Measurements from ENCODE around the gene CRNKL1. TPM values are rescaled to one million over a fixed set of nuclear protein-coding genes. Genes with fewer than 3 reads are reported as not detected.

Gene CRNKL1
- total RNA-seq, 4 donors from 2014 or later, result 12.3 to 22.1 (median 15.6) TPM

DNA sequence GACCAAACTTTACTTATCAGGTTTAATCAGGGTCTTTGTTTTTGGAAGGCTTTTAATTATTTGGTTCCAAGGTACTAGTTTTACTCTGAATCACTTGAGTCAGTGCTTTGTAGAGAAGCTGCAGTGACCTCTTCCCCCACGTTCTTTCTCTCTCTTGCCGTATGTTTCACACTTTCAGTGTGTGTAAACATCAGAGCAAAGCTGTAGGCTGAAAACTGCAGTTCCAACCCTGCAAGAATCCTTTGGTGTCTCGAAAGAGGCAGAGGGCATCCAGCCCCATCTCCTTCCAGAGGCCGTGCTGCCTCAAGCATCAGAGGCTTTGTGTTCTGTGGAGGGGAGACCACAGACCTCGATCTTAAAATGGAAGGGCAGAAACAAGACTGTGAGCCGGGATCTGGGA lies 42.1 kb upstream of the CRNKL1 start:
- H3K27ac ChIP-seq, result no peak overlapping the region
- H3K9me3 ChIP-seq, result no peaks in the 10 kb centered on the region
- 61 to 67% methylated on average over 6 of the region's 6 CpGs for WGBS, 2 donors (ENCODE audit: low coverage in 1 of 2)
- no peaks in the 10 kb centered on the region for H3K4me1 ChIP-seq
- TF ChIP-seq POLR2A (IDR thresholded peaks at IDR 0.05) (no peak), CTCF (IDR thresholded peaks at IDR 0.05) (no peak), POLR2AphosphoS5 (IDR thresholded peaks at IDR 0.05) (no peak), EP300 (IDR thresholded peaks at IDR 0.05; ENCODE audit: low read depth) (no peak)
- H3K36me3 ChIP-seq, result no peaks in the 10 kb centered on the region
- no peak for DNase-seq
- no peak overlapping the region for H3K4me3 ChIP-seq
- in situ Hi-C loops (cut with MboI; ENCODE audit: low pct_ligation_motif_present in 1 of 4, low pct_unique_long_range_greater_than_20kb in 1 of 4, low sequenced_read_pairs in 3 of 4) (loop anchor here in 3 of 4 donors (25.0 kb wide), 4 partner anchors 143 to 743 kb away; no protein-coding TSS in a partner anchor), intact Hi-C loops (cut with DNase I; ENCODE audit: low total_unique reads) (no loop called here)
- H3K27me3 ChIP-seq, result no peaks in the 10 kb centered on the region

DNA sequence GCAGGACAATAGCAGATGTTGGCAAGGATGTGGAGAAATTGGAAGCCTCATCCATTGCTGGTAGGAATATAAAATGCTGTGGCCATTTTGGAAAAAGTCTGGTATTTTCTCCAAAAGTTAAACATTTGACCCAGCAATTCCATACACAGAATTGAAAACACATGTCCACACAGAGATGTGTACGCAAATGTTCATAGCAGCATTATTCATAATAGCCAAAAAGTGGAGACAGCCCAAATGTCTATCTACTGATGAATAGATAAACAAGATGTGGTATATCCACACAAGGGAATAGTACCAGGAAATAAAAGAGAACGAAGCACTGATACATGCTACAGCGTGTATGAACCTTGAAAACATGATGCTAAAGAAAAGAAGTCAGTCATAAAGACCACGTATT lies 40.6 kb upstream of the CRNKL1 start:
- H3K27me3 ChIP-seq, result no peaks in the 10 kb centered on the region
- intact Hi-C loops (cut with DNase I; ENCODE audit: low total_unique reads), result no loop called here
- H3K27ac ChIP-seq, result no peak overlapping the region

GRCh38 chr20:20089939-20090338 lies 37.7 kb upstream of the CRNKL1 start:
- no peak for DNase-seq
- no peaks in the 10 kb centered on the region for H3K4me1 ChIP-seq
- H3K36me3 ChIP-seq, result no peaks in the 10 kb centered on the region
- H3K9me3 ChIP-seq, result no peaks in the 10 kb centered on the region
- H3K27ac ChIP-seq, result no peak overlapping the region
- intact Hi-C loops (cut with DNase I; ENCODE audit: low total_unique reads), result no loop called here
- H3K4me3 ChIP-seq, result no peak overlapping the region
- 67 to 76% methylated on average over 1 of the region's 1 CpG for WGBS, 2 donors (ENCODE audit: low coverage in 1 of 2)
- in situ Hi-C loops (cut with MboI; ENCODE audit: low pct_ligation_motif_present in 1 of 4, low pct_unique_long_range_greater_than_20kb in 1 of 4, low sequenced_read_pairs in 3 of 4), result loop anchor here in 3 of 4 donors (10.0 to 25.0 kb wide), 5 partner anchors 145 to 747 kb away; no protein-coding TSS in a partner anchor
- no peaks in the 10 kb centered on the region for H3K27me3 ChIP-seq
- TF ChIP-seq POLR2AphosphoS5 (IDR thresholded peaks at IDR 0.05) (no peak), EP300 (IDR thresholded peaks at IDR 0.05; ENCODE audit: low read depth) (no peak), CTCF (IDR thresholded peaks at IDR 0.05) (no peak), POLR2A (IDR thresholded peaks at IDR 0.05) (no peak)

More for the DNA sequence above, 40.6 kb upstream of the CRNKL1 start:
- Histone ChIP-seq H3K36me3 (no peaks in the 10 kb centered on the region), H3K4me1 (no peaks in the 10 kb centered on the region), H3K9me3 (no peaks in the 10 kb centered on the region), H3K4me3 (no peak overlapping the region)
- TF ChIP-seq POLR2AphosphoS5 (IDR thresholded peaks at IDR 0.05) (no peak), POLR2A (IDR thresholded peaks at IDR 0.05) (no peak), CTCF (IDR thresholded peaks at IDR 0.05) (no peak), EP300 (IDR thresholded peaks at IDR 0.05; ENCODE audit: low read depth) (no peak)
- in situ Hi-C loops (cut with MboI; ENCODE audit: low pct_ligation_motif_present in 1 of 4, low pct_unique_long_range_greater_than_20kb in 1 of 4, low sequenced_read_pairs in 3 of 4), result loop anchor here in 3 of 4 donors (25.0 kb wide), 4 partner anchors 144 to 744 kb away; no protein-coding TSS in a partner anchor
- WGBS, 2 donors (ENCODE audit: low coverage in 1 of 2), result 94 to 98% methylated on average over 4 of the region's 4 CpGs
- no peak for DNase-seq

- WGBS, 2 donors (ENCODE audit: low coverage in 1 of 2), result 75 to 89% methylated on average over 1 to 4 of the region's 4 CpGs
- no peak overlapping the region for H3K27ac ChIP-seq
- intact Hi-C loops (cut with DNase I; ENCODE audit: low total_unique reads) (no loop called here), in situ Hi-C loops (cut with MboI; ENCODE audit: low pct_ligation_motif_present in 1 of 4, low pct_unique_long_range_greater_than_20kb in 1 of 4, low sequenced_read_pairs in 3 of 4) (loop anchor here in 3 of 4 donors (10.0 to 25.0 kb wide), 5 partner anchors 146 to 748 kb away; no protein-coding TSS in a partner anchor)
- H3K36me3 ChIP-seq, result no peaks in the 10 kb centered on the region
- no peaks in the 10 kb centered on the region for H3K9me3 ChIP-seq
- DNase-seq, result no peak
- H3K4me3 ChIP-seq, result no peak overlapping the region
- H3K4me1 ChIP-seq, result no peaks in the 10 kb centered on the region
- no peaks in the 10 kb centered on the region for H3K27me3 ChIP-seq
- TF ChIP-seq EP300 (IDR thresholded peaks at IDR 0.05; ENCODE audit: low read depth), result no peak
- TF ChIP-seq POLR2A (IDR thresholded peaks at IDR 0.05), result no peak
- no peak for TF ChIP-seq POLR2AphosphoS5 (IDR thresholded peaks at IDR 0.05)
- TF ChIP-seq CTCF (IDR thresholded peaks at IDR 0.05), result no peak
These were observed 36.8 kb upstream of the CRNKL1 start for GRCh38 chr20:20089018-20089417.

All from transverse colon (tissue), 4 donors.